KMS-11 (cell line): ENCODE measurements around the gene FCRLB.

ENCODE experiments used
- H2AFZ ChIP-seq: fragments of 200-600 bp; sonication (generic); 2 replicates; pipeline ENCODE4 v1.6.1; 2016; ENCODE audit warnings: antibody characterized with exemption, mixed run types, low read depth
- H3K27ac ChIP-seq: fragments of 200-600 bp; sonication (generic); 2 replicates; pipeline ENCODE4 v1.6.1; 2016; ENCODE audit warnings: mild to moderate bottlenecking, mixed run types
- H3K27me3 ChIP-seq: fragments of 200-600 bp; sonication (generic); 2 replicates; pipeline ENCODE4 v1.6.1; 2017; ENCODE audit warnings: mild to moderate bottlenecking, low read depth, mixed run types, moderate library complexity; ENCODE audit not compliant: insufficient read depth
- H3K36me3 ChIP-seq: fragments of 200-600 bp; sonication (generic); 2 replicates; pipeline ENCODE4 v1.6.1; 2017; ENCODE audit warnings: mild to moderate bottlenecking, mixed run types; ENCODE audit not compliant: insufficient read depth
- H3K4me1 ChIP-seq: fragments of 200-600 bp; sonication (generic); 2 replicates; pipeline ENCODE4 v1.6.1; 2016; ENCODE audit warnings: mild to moderate bottlenecking, low read depth, mixed run types; ENCODE audit not compliant: poor library complexity, severe bottlenecking
- H3K4me2 ChIP-seq: fragments of 200-600 bp; sonication (generic); 2 replicates; pipeline ENCODE4 v1.7.0; 2016; ENCODE audit warnings: mild to moderate bottlenecking, mixed run types
- H3K4me3 ChIP-seq: fragments of 200-600 bp; sonication (generic); IDR thresholded peaks from 2 replicates; pipeline ENCODE4 v1.6.1; 2017; ENCODE audit warnings: low read depth, low read length, mixed read lengths; ENCODE audit not compliant: insufficient read depth
- H3K79me2 ChIP-seq: fragments of 200-600 bp; sonication (generic); 2 replicates; pipeline ENCODE4 v1.6.1; 2016; ENCODE audit warnings: low read depth, mixed run types; ENCODE audit not compliant: insufficient read depth
- H3K9ac ChIP-seq: fragments of 200-600 bp; sonication (generic); 2 replicates; pipeline ENCODE4 v1.6.1; 2016; ENCODE audit warnings: mild to moderate bottlenecking, mixed run types
- H4K20me1 ChIP-seq: fragments of 200-600 bp; sonication (generic); 2 replicates; pipeline ENCODE4 v1.6.1; 2016; ENCODE audit warnings: mild to moderate bottlenecking, mixed run types; ENCODE audit not compliant: insufficient read depth
- TF ChIP-seq, protein P1 (sequence below): fragments of 200-600 bp; sonication (generic); conservative IDR thresholded peaks from 2 replicates; pipeline ENCODE4 v1.6.1; 2017; ENCODE audit warnings: low read depth, mild to moderate bottlenecking, antibody characterized with exemption, low read length, moderate library complexity, mixed read lengths

FCRLB gene

DNA sequence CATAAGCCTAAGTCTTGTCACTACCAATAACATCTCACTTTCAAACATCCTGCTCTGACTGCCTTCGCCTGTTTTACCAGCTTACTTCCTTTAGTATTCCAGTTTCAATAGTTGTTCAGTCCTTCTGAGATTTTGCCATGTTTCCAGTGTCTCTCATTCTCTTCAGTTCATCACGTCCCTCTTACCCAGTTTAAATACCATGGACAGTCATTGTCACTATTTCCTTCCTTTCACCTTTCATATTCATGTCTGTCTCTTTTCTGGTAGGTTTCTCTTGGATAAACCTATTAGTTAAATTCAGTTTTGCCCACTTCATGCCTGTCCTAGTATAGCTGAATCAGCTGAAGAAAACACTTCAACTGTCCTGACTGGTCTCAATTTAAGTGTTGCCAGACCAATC lies 50.6 kb downstream of the FCRLB start:
- TF ChIP-seq, protein P1, sequence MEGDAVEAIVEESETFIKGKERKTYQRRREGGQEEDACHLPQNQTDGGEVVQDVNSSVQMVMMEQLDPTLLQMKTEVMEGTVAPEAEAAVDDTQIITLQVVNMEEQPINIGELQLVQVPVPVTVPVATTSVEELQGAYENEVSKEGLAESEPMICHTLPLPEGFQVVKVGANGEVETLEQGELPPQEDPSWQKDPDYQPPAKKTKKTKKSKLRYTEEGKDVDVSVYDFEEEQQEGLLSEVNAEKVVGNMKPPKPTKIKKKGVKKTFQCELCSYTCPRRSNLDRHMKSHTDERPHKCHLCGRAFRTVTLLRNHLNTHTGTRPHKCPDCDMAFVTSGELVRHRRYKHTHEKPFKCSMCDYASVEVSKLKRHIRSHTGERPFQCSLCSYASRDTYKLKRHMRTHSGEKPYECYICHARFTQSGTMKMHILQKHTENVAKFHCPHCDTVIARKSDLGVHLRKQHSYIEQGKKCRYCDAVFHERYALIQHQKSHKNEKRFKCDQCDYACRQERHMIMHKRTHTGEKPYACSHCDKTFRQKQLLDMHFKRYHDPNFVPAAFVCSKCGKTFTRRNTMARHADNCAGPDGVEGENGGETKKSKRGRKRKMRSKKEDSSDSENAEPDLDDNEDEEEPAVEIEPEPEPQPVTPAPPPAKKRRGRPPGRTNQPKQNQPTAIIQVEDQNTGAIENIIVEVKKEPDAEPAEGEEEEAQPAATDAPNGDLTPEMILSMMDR: no peak
- Histone ChIP-seq H3K4me2 (peak overlapping the region; percentile 23), H3K27me3 (no peaks in the 10 kb centered on the region), H3K27ac (peak overlapping the region; percentile 6; the same call in 1 of the 2 replicates), H2AFZ (no peak overlapping the region), H3K36me3 (no peaks in the 10 kb centered on the region), H3K4me3 (no peak overlapping the region), H3K79me2 (peaks cover 98% of the 10 kb centered on the region), H3K9ac (no peak overlapping the region), H4K20me1 (peaks cover 4% of the 10 kb centered on the region; the same call in 1 of the 2 replicates), H3K4me1 (peaks cover 66% of the 10 kb centered on the region)

DNA sequence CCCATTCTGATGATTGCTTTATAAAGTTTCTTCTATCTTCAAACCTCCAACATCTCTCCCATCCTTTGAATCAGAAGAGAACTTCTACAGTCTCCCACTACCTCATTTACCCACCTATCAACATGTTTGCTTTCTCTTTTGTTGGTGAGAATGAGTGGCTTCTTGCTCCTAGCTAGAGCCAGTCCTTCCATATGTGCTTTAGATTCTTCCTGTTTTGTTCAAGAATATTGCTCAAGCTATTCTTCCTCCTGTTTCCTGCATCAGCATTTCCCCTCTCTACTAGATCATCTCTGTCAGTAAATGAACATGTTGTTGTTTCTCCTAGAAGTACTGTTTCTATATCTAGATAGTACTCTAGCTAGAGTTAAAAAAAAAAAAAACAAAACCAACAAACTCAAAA lies 51.1 kb downstream of the FCRLB start:
- no peak overlapping the region for H3K4me3 ChIP-seq
- H3K4me1 ChIP-seq: peaks cover 64% of the 10 kb centered on the region
- H3K79me2 ChIP-seq: peaks cover 98% of the 10 kb centered on the region
- H4K20me1 ChIP-seq: peaks cover 4% of the 10 kb centered on the region; the same call in 1 of the 2 replicates
- H3K4me2 ChIP-seq: peak overlapping the region; percentile 23
- no peaks in the 10 kb centered on the region for H3K36me3 ChIP-seq
- no peak overlapping the region for H3K9ac ChIP-seq
- H3K27me3 ChIP-seq: no peaks in the 10 kb centered on the region
- no peak overlapping the region for H2AFZ ChIP-seq
- H3K27ac ChIP-seq: peak overlapping the region; percentile 6; the same call in 1 of the 2 replicates
- TF ChIP-seq, protein P1: no peak

DNA sequence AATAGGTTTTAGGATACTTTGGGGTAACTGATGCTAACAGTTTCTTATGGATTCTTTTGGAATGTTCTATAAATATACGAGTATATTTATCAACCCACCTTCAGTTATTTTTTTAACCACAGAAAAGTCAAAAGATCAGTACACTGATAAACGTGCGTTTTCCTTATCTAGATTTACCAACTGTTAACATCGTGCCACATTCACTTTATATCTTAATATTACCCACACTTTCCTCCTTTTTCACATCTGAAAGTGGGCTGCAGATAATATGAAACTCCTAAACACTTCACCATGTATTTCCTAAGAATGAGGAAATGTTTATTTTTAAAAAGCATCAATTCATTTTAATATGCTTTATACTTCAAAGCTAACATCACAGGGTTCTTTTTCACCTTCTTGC lies 52.4 kb downstream of the FCRLB start:
- Histone ChIP-seq H4K20me1 (peaks cover 4% of the 10 kb centered on the region; the same call in 1 of the 2 replicates), H3K9ac (no peak overlapping the region), H3K4me2 (no peak overlapping the region), H3K36me3 (no peaks in the 10 kb centered on the region), H2AFZ (no peak overlapping the region), H3K4me1 (peaks cover 57% of the 10 kb centered on the region), H3K79me2 (peaks cover 98% of the 10 kb centered on the region), H3K27ac (no peak overlapping the region), H3K4me3 (no peak overlapping the region), H3K27me3 (no peaks in the 10 kb centered on the region)
- TF ChIP-seq, protein P1: no peak

DNA sequence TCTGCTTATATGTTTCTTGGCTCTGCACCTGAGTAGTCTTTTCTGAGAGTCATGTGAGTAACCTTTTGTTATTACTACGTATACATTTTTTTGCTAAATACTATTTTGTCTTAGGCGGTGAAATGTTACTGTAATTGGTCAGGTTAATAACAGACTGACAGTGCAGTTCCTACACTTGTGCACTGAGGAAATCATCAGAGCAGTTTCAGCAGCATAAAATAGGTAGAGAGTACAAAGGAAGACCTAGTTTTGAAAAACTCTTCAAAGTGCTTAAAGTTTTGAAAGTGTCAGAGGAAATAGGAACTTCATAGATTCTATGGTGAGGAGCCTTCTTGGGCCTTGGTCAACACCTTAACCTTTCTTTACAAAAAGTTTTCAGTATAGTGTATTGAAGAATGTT lies 55.9 kb downstream of the FCRLB start:
- H3K79me2 ChIP-seq: peaks cover 83% of the 10 kb centered on the region
- no peak overlapping the region for H2AFZ ChIP-seq
- TF ChIP-seq, protein P1: no peak
- no peak overlapping the region for H3K4me2 ChIP-seq
- H4K20me1 ChIP-seq: no peaks in the 10 kb centered on the region; the same call in 1 of the 2 replicates
- H3K4me1 ChIP-seq: peaks cover 41% of the 10 kb centered on the region
- no peak overlapping the region for H3K4me3 ChIP-seq
- no peak overlapping the region for H3K9ac ChIP-seq
- H3K36me3 ChIP-seq: no peaks in the 10 kb centered on the region
- H3K27ac ChIP-seq: no peak overlapping the region
- H3K27me3 ChIP-seq: no peaks in the 10 kb centered on the region
